Upper lobe of left lung (tissue), 6 donors: ENCODE results near the gene SRPRB. TPM values are rescaled to one million over a fixed set of nuclear protein-coding genes. Genes with fewer than 3 reads are reported as not detected.

Source experiments
- ATAC-seq, 2 donors: fragments of 200-7000 bp; cut with Tn5 transposase; one replicate each; pipeline ENCODE4 v1.9.1; 2022; ENCODE audit warnings: mild to moderate bottlenecking in 2 of 2, moderate library complexity in 2 of 2; ENCODE audit not compliant: low FRiP score in 2 of 2
- DNase-seq, 2 donors: peaks; one replicate each; pipeline ENCODE4 v3.0.0-alpha.2; 2019 to 2020
- H3K27ac ChIP-seq, 4 donors: fragments of 200-600 bp; sonication (generic); one replicate each; pipeline ENCODE4 v1.5.1; 2016 to 2019
- H3K27me3 ChIP-seq, 4 donors: fragments of 200-600 bp; sonication (generic); one replicate each; pipeline ENCODE4 v1.5.1; 2017 to 2019
- H3K36me3 ChIP-seq, 4 donors: fragments of 200-600 bp; sonication (generic); one replicate each; pipeline ENCODE4 v1.5.1; 2016 to 2019
- H3K4me1 ChIP-seq, 4 donors: fragments of 200-600 bp; sonication (generic); one replicate each; pipeline ENCODE4 v1.5.1; 2018 to 2019
- H3K4me3 ChIP-seq, 4 donors: fragments of 200-600 bp; sonication (generic); one replicate each; pipeline ENCODE4 v1.5.1; 2017 to 2019; ENCODE audit warnings: mild to moderate bottlenecking in 2 of 4, moderate library complexity in 1 of 4
- H3K9me3 ChIP-seq, 4 donors: fragments of 200-600 bp; sonication (generic); one replicate each; pipeline ENCODE4 v1.5.1; 2018 to 2019
- EP300 ChIP-seq, 4 donors: sonication (generic); formaldehyde crosslinking; IDR thresholded peaks; one replicate each; pipeline ENCODE4 v1.5.1; 2017; ENCODE audit warnings: antibody characterized with exemption in 4 of 4, control low read depth in 2 of 4
- POLR2A ChIP-seq, 4 donors: fragments of 450-650 bp; IDR thresholded peaks; one replicate each; pipeline ENCODE4 v1.5.1; 2016 to 2017; ENCODE audit warnings: antibody characterized with exemption in 4 of 4, mild to moderate bottlenecking in 2 of 4
- POLR2AphosphoS5 ChIP-seq, 2 donors: sonication (generic); formaldehyde crosslinking; IDR thresholded peaks; one replicate each; pipeline ENCODE4 v1.5.1; 2017; ENCODE audit warnings: antibody characterized with exemption in 2 of 2
- WGBS, 2 donors: methylation state at CpG; one replicate each; pipeline ENCODE4 v1.1.5; 2017 to 2018; 5-methylcytosine and 5-hydroxymethylcytosine counted together
- total RNA-seq, 6 donors: library from RNA; depleted of rRNA in 4 of 6; stranded (reverse); fragments of >200 nt in 4 of 6; gene quantifications; one replicate each; pipeline versions ENCODE4 v1.1.0 to v1.2.1, GENCODE V29; 2016 to 2021
- TF ChIP-seq, protein P1 (sequence below), 6 experiments: fragments of 450-650 bp in 4 of 6; fragments of 200-600 bp in 2 of 6; sonication (generic) in 2 of 6; IDR thresholded peaks; one replicate each; pipeline ENCODE4 v1.5.1; 2016 to 2019; ENCODE audit warnings: antibody characterized with exemption in 6 of 6
- donor health status: DM: no; HTN: no; CAD: no; lungs with moderate emphysema.
- donor health status: DM: no; HTN: yes; CAD: no; lungs with severe emphysema.

Gene SRPRB
- total RNA-seq, 6 donors from 2014 or later = 7.3 to 73.8 (median 34.2) TPM

- H3K9me3 ChIP-seq = no peaks in the 10 kb centered on the region
- no peaks in the 10 kb centered on the region for H3K36me3 ChIP-seq
- TF ChIP-seq POLR2A (IDR thresholded peaks at IDR 0.05) (no peak), POLR2AphosphoS5 (IDR thresholded peaks at IDR 0.05) (no peak)
- no peak overlapping the region for H3K27ac ChIP-seq
- WGBS, 2 donors = 83 to 90% methylated on average over 5 to 22 of the region's 22 CpGs
- H3K4me1 ChIP-seq = no peaks in the 10 kb centered on the region
- no peak for ATAC-seq
- H3K27me3 ChIP-seq = no peaks in the 10 kb centered on the region
- DNase-seq = no peak
- H3K4me3 ChIP-seq = no peak overlapping the region
These were observed 32.1 kb downstream of the SRPRB start for GRCh38 chr3:133837487-133838295.

GRCh38 chr3:133838296-133838789, 32.7 kb downstream of the SRPRB start:
- Histone ChIP-seq H3K4me1 (no peaks in the 10 kb centered on the region), H3K27ac (no peak overlapping the region), H3K9me3 (no peaks in the 10 kb centered on the region), H3K27me3 (no peaks in the 10 kb centered on the region), H3K4me3 (no peak overlapping the region), H3K36me3 (no peaks in the 10 kb centered on the region)
- 91 to 94% methylated on average over 4 of the region's 4 CpGs for WGBS, 2 donors
- TF ChIP-seq EP300 (IDR thresholded peaks at IDR 0.05) (no peak), POLR2AphosphoS5 (IDR thresholded peaks at IDR 0.05) (no peak), POLR2A (IDR thresholded peaks at IDR 0.05) (no peak)
- TF ChIP-seq, protein P1, sequence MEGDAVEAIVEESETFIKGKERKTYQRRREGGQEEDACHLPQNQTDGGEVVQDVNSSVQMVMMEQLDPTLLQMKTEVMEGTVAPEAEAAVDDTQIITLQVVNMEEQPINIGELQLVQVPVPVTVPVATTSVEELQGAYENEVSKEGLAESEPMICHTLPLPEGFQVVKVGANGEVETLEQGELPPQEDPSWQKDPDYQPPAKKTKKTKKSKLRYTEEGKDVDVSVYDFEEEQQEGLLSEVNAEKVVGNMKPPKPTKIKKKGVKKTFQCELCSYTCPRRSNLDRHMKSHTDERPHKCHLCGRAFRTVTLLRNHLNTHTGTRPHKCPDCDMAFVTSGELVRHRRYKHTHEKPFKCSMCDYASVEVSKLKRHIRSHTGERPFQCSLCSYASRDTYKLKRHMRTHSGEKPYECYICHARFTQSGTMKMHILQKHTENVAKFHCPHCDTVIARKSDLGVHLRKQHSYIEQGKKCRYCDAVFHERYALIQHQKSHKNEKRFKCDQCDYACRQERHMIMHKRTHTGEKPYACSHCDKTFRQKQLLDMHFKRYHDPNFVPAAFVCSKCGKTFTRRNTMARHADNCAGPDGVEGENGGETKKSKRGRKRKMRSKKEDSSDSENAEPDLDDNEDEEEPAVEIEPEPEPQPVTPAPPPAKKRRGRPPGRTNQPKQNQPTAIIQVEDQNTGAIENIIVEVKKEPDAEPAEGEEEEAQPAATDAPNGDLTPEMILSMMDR (IDR thresholded peaks at IDR 0.05) = no peak
- DNase-seq (no peak), ATAC-seq (no peak)

GRCh38 chr3:133838916-133839800, 33.5 kb downstream of the SRPRB start:
- ATAC-seq (no peak), DNase-seq (no peak)
- Histone ChIP-seq H3K4me3 (no peak overlapping the region), H3K4me1 (no peaks in the 10 kb centered on the region), H3K27me3 (no peaks in the 10 kb centered on the region), H3K9me3 (no peaks in the 10 kb centered on the region), H3K36me3 (no peaks in the 10 kb centered on the region), H3K27ac (no peak overlapping the region)
- WGBS, 2 donors = 89 to 91% methylated on average over 5 to 12 of the region's 12 CpGs
- TF ChIP-seq EP300 (IDR thresholded peaks at IDR 0.05) (no peak), POLR2AphosphoS5 (IDR thresholded peaks at IDR 0.05) (no peak), POLR2A (IDR thresholded peaks at IDR 0.05) (no peak)
- TF ChIP-seq, protein P1 (IDR thresholded peaks at IDR 0.05) = no peak

DNA sequence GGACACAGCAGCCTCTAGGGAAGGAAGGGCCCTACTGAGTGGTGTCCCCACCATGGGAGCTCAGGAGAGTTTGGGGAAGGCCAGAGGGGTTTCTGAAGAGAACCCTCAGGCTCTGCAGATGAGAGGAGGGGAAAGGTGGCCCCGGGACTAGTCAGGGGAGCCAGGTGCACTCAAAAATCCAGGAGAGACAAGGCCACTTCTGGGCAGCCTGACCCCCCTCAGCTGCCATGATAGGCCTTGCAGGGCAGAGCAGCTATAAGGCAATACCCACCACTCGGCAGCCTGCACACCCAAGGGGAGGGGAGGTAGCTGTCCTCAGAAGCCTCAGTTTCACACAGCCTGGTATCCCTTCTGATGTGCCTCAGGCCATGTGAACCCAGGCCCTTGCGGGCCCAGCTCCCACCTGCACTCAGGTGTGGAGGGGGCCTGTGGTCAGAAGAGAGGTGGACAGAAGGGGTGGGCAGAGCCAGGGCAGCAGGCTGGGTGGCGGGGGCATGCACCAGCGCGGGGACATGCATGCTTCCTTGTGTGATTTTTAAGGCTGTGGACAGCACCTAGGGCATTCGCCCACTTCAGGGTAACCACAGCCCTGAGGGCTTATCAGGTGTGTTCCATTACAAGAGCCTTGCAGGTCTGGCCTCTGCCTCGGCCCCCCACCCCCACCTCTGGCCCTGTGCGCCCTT, 34.6 kb downstream of the SRPRB start:
- Histone ChIP-seq H3K4me3 (no peak overlapping the region), H3K9me3 (no peaks in the 10 kb centered on the region), H3K4me1 (no peaks in the 10 kb centered on the region), H3K27ac (no peak overlapping the region), H3K36me3 (no peaks in the 10 kb centered on the region), H3K27me3 (no peaks in the 10 kb centered on the region)
- no peak for ATAC-seq
- DNase-seq = no peak
- TF ChIP-seq POLR2A (IDR thresholded peaks at IDR 0.05) = no peak
- no peak for TF ChIP-seq POLR2AphosphoS5 (IDR thresholded peaks at IDR 0.05)
- no peak for TF ChIP-seq EP300 (IDR thresholded peaks at IDR 0.05)
- TF ChIP-seq, protein P1 (IDR thresholded peaks at IDR 0.05) = no peak
- 95 to 100% methylated on average over 2 to 8 of the region's 9 CpGs for WGBS, 2 donors

- Histone ChIP-seq H3K36me3 (no peaks in the 10 kb centered on the region), H3K27ac (no peak overlapping the region), H3K9me3 (no peaks in the 10 kb centered on the region), H3K4me3 (no peak overlapping the region), H3K4me1 (no peaks in the 10 kb centered on the region), H3K27me3 (no peaks in the 10 kb centered on the region)
- no peak for DNase-seq
- 82 to 85% methylated on average over 5 to 6 of the region's 6 CpGs for WGBS, 2 donors
- TF ChIP-seq POLR2AphosphoS5 (IDR thresholded peaks at IDR 0.05) (no peak), EP300 (IDR thresholded peaks at IDR 0.05) (no peak), POLR2A (IDR thresholded peaks at IDR 0.05) (no peak)
- TF ChIP-seq, protein P1 (IDR thresholded peaks at IDR 0.05) = no peak
- no peak for ATAC-seq
These were observed 35.2 kb downstream of the SRPRB start for GRCh38 chr3:133840767-133841166.
